Activated CD4-positive, alpha-beta T cell treated with anti-CD3 and anti-CD28 coated beads, Interleukin-2, amount 50 U/mL, for 4 hours (primary cell): Measurements from ENCODE around the gene AKT1S1.

Experiments
- DNase-seq, 2 experiments: peaks; one replicate each; pipeline ENCODE4 v3.0.0-alpha.2; 2020

Gene AKT1S1

GRCh38 chr19:49866933-49867782 lies 10.0 kb downstream of the AKT1S1 start, which contains the start of gene PNKP:
Gene PNKP (minus strand): TSS chr19:49867576. CDS start chr19:49867204, 372 bp downstream.
- DNase-seq = peak; percentile 79 to 81

GRCh38 chr19:49864890-49865289 lies 12.3 kb downstream of the AKT1S1 start:
- DNase-seq = no peak

GRCh38 chr19:49863935-49864320 lies 13.2 kb downstream of the AKT1S1 start:
- DNase-seq = no peak

DNA sequence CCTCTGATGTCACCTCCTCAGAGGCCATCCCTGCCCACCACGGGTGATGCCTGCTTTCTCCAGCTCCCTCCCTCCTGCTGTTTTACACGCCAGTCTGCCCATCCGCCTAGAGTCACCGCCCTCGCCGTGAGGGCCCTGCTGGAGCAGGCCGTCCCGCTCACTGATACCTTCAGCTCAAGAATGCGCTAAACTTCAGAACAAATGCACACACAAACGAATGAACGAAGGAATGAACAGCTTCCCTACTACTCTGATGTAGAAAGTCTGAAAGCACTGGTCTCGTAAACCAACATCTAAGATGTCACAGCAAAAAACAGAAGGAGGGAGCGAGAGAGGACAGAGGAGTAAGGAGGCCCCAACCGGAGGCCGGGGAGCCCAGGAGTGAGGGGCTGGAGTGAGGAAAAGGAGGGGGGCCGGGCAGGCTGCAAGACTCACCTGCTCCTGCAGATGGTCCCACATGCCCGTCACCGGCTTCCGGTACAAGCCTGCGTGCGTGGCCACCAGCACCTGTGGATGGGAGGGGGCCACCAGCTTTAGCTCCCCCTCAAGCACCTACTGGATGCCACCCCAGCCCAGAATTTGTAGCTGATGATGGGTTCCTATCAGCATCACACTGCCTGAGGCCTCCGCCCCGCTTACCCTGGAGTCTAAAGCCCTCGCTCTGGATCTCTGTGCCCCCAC lies 13.8 kb downstream of the AKT1S1 start:
- DNase-seq = no peak

DNA sequence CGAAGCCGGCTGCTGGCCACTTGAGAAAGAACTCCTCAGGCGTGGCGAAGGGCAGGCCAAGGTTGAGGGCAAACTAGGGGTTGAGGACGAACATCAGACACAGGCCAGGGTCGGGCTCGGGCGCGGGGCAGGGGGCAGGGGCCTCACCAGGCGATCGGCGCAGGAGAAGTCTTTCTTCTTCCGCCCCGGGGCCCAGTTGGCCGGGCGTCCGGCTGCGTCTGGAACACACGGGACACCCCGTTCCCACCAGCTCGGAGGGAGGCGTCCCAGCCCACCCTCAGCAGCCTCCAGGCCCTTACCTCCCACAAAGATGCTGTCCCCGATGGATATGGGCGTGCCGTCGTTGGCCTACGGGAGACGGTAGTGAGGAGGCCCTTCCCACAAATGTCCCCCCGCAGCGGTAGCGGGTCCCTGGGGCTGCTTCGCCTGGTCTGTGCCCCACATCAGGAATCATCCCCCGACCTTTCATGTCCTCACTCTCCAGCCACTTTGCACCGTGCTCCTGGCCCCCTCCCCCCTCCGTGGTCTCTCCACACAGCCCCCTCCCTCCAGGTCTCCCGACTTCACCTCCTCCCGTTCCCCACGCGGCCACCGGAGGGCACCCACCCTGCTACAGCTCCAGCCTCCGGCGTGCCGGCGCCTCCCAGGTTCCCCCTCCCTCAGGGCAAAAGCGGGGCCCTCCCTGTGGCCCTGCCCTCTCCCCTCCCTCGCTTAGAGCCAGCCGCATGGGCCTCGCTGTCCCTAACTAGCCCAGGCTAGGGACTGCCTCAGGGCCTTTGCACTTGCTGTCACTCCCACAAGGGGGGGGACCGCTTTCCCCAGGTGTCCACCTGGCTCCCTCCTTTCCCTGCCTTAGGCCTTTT lies 14.5 kb downstream of the AKT1S1 start:
- DNase-seq = no peak

GRCh38 chr19:49861541-49862378 lies 15.4 kb downstream of the AKT1S1 start:
- DNase-seq = no peak

GRCh38 chr19:49861107-49861506 lies 16.0 kb downstream of the AKT1S1 start:
- no peak for DNase-seq

DNA sequence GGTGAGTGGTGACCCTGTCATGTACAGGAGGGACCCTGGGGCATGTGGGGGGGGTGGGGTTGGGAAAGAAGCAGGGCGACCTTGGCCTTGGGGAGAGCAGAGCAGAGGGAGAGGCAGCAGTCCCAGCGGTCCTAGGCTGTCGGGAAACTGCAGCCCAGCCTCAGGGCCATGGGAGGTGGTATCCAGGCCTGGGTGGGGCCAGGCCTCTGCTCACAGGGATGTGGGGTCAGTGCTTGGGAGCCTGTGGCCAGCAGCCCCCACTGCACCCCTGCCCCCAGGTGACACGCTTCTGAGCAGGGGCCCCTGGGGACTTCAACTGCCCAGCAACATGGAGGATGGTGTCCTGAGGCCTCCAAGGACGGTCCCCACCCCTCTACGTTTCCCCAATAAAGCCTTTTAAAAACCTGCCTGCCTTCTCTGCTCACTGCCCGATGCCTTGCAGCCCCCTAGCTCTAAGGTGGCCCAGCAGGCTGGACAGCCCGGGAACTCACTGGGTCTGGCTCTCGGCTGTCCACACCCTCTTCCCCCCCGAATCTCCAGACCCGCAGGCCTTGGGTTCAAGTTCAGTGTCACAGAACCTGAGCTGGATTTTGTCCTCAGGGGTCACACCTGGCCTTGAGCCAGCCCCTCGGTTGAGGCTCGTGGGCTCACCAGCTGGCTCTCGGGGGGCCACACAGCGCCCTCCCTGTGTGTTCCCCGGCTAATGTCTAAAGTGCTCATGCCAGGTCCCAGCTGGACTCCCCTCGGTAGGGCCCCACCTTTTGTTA lies 16.6 kb downstream of the AKT1S1 start:
- DNase-seq = no peak

DNA sequence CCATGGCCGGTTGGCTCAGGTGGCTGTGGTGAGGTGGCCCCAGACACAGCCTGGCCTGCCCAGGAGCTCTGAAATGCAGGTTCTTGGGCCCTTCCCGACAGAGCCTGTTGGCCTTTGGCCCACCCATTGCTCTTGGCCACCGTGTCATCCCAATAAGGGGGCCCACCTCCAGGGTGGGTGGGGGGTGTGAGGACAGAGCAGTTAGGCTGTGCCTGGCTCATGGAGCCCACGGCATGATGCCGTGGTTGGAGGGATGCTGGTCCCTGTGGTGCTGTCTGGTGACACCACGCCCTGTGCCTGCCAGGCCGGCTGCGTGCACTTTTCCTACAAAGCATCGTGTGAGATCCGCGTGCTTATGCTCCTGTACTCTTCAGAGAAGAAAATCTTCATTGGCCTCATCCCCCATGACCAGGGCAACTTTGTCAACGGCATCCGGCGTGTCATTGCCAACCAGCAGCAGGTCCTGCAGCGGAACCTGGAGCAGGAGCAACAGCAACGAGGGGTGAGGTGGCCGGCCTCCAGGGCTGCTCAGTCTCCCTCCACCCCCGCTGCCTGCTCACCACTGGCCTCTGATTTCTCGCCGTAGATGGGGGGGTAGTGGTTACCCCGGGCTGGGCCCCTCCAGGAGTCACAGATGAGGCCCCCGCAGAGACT lies 17.3 kb downstream of the AKT1S1 start:
- DNase-seq = no peak

GRCh38 chr19:49858088-49858985 lies 18.8 kb downstream of the AKT1S1 start:
- no peak for DNase-seq

GRCh38 chr19:49857838-49858087 lies 19.4 kb downstream of the AKT1S1 start:
- DNase-seq = no peak

DNA sequence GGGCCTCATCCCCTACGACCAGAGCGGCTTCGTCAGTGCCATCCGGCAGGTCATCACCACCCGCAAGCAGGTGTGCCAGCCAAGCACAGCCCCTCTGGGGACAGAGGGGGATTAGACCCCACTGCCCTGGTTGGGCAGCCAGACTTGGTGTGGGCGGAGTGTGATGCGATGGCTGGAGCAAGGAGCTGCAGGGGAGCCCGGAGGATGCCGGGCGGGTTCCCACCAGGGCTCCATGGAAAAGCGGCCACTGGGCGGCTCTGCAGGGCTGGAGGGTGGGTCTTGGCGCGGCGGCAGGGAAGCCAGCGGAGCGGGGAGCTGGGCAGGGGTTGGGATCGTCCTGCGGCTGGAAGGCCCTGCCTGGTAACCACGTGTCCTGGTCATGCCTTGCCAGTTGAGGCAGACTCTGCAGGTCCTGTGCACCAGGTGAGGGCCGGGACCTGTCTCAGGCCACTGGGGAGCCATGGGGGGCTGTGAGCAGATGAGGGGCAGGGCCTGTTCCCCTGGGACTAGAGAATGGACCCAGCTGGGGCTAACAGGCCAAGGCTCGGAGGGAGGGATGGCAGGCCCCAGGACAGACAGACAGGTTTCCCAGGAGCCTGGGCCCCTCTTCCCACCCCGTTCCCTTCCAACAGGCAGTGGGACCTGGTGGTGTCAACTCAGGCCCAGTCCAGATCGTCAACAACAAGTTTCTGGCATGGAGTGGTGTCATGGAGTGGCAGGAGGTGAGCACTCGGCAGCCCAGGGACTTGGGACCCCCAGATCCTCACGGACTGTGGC lies 19.9 kb downstream of the AKT1S1 start:
- DNase-seq = no peak

GRCh38 chr19:49856574-49857021 lies 20.6 kb downstream of the AKT1S1 start:
- DNase-seq = no peak

- no peak for DNase-seq
These were observed 21.2 kb downstream of the AKT1S1 start for GRCh38 chr19:49855676-49856573.

- DNase-seq = no peak
These were observed 21.9 kb downstream of the AKT1S1 start for GRCh38 chr19:49855277-49855675.

- no peak for DNase-seq
These were observed 22.5 kb downstream of the AKT1S1 start for GRCh38 chr19:49854378-49855263.

DNA sequence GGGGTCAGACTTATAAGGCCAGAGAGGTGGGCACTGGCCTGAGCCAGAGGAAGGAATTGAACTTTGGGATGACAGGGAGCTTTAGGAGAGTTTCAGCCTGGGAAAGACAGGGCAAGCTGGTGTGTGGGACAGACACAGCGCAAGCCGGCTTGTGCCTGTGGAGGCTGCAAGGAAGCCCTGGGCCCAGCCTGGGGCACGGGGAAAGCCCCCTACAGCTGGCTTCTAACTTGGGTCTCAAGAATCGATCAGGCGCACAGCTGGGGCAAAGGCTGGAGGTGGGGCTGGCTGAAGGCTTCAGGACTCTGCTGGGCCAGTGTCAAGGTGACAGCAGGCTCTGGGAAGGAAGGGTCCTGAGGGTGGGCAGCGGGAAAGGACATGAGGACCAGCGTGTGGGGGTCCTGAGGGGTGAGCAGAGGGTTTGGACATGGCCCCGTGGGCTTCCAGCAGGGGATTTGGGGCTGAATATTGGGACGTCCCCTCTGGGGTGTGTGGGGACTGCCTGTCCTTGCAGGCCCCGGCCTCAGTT lies 23.2 kb downstream of the AKT1S1 start:
- DNase-seq = no peak
